Measurements from ENCODE around the gene CCDC138. TPM values are rescaled to one million over a fixed set of nuclear protein-coding genes. Genes with fewer than 3 reads are reported as not detected.
A peak's percentile ranks its signal among the peaks of the same experiment; 100 is the strongest.

Gene CCDC138
- total and polyA plus RNA-seq, 2 of the 13 experiments (the other 11 are each of a cell fraction or from before 2014, with no cell fraction given): 5.6 to 32.5 TPM

GRCh38 chr2:108803045-108803736 lies 16.6 kb downstream of the CCDC138 start (continued):
- TF ChIP-seq ZBTB7A (CRISPR knock-in tag; IDR thresholded peaks at IDR 0.05) (no peak), UBTF (CRISPR knock-in tag; IDR thresholded peaks at IDR 0.05) (no peak), GATAD2A (CRISPR knock-in tag; IDR thresholded peaks at IDR 0.05) (no peak), MIER3 (CRISPR knock-in tag; IDR thresholded peaks at IDR 0.05; ENCODE audit: borderline replicate concordance) (no peak), ATF6 (CRISPR knock-in tag; conservative IDR thresholded peaks at IDR 0.05) (no peak), ZNF616 (CRISPR knock-in tag; IDR thresholded peaks at IDR 0.05; ENCODE audit: low read depth) (no peak), NFYC (CRISPR knock-in tag; IDR thresholded peaks at IDR 0.05) (no peak), ZNF367 (CRISPR knock-in tag; IDR thresholded peaks at IDR 0.05; ENCODE audit: borderline replicate concordance) (no peak), ZNF513 (CRISPR knock-in tag; conservative IDR thresholded peaks at IDR 0.05) (no peak), ZNF557 (CRISPR knock-in tag; IDR thresholded peaks at IDR 0.05) (no peak), PLSCR1 (CRISPR knock-in tag; IDR thresholded peaks at IDR 0.05; ENCODE audit: borderline replicate concordance) (no peak), ZNF18 (CRISPR knock-in tag; IDR thresholded peaks at IDR 0.05; ENCODE audit: insufficient replicate concordance) (no peak), ZMYM3 (CRISPR knock-in tag; IDR thresholded peaks at IDR 0.05) (0 out of 2 replicates have a peak, but pooled peaks have one; percentile 18), CENPX (CRISPR knock-in tag; IDR thresholded peaks at IDR 0.05) (no peak)

Data from HepG2 (cell line).